K562 (cell line): ENCODE measurements around the gene ELMO1.

ENCODE experiments used
- HMGXB4 ChIP-seq: sonication (generic); formaldehyde crosslinking; IDR thresholded peaks from 2 replicates; pipeline ENCODE4 v1.8.1; 2023; ENCODE audit warnings: mild to moderate bottlenecking, missing genetic modification reagents
- TAF9B ChIP-seq: fragments of 450-650 bp; IDR thresholded peaks from 2 replicates; pipeline ENCODE4 v1.6.1; 2018; ENCODE audit warnings: mild to moderate bottlenecking; ENCODE audit not compliant: partially characterized antibody
- USF1 ChIP-seq: sonication (generic); formaldehyde crosslinking; IDR thresholded peaks from 2 replicates; pipeline ENCODE4 v1.9.0; 2022; ENCODE audit warnings: mild to moderate bottlenecking, missing genetic modification reagents
- ZNF512 ChIP-seq: IDR thresholded peaks from 2 replicates; pipeline ENCODE4 v1.6.1; 2016; ENCODE audit warnings: missing genetic modification characterization, missing compliant biosample characterization

DNA sequence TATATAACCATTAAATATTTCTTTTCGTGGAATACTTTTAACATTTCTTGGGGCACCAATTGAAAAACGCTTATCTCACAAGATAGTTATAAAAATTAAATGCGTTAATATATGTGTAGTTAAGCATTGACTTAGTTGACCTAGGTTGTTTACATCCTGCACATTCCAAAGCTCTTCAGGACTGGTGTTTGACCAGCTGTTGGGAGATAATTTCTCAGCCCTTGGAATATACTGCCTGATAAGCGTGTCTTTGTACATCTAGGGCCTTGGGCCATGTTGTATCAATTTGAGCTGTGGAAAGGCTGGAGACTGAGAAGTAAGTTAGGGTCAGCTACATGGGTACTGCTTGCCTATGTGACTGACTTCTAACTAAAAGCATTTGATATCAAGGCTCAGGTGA lies 634.4 kb downstream of the ELMO1 start:
- TF ChIP-seq ZNF512 (tag) (no peak), TAF9B (no peak), USF1 (no peak), HMGXB4 (CRISPR knock-in tag) (no peak)
